ENCODE results near the gene MEAK7.

The MEAK7 gene

DNA sequence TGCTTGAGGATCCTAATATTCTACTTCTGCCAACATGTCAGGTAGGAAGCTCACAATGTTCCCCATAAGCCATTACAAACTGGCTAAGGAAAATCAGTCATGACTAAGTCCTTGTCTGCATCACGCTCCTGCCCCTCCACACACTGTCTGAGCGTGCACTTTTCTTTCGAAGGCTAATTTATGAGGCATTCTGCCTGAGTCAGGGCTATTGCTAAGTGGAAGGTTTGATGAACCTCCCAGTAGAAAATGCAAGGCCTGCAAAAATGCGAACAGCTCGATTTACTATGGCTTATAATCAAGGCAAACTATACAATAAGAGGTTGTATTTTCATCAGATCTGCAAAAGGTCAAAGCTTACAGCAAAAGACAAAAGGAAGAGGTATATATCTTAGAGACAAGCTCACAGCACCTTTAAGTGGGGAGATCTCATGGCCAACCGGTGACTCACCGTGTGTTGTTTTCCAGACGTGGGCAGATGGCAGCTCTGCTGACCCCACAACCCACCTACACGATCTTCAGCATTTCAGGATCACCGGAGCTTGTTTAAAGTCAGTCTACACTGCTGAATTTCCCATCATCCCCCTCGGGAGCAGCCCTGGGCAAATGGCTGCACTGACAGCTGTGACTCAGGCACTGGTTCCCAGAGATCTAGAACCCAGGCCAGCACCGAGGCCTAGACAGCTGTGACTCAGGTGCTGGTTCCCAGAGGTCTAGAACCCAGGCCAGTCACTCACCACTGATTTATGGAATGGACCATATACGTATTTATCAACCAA lies 26.1 kb downstream of the MEAK7 start:
- in situ Hi-C loops (cut with MboI; ENCODE audit: low sequenced_read_pairs): loop anchor here (25.0 kb wide), 3 partner anchors 191 to 516 kb away; partner anchors contain the start of genes NECAB2, OSGIN1 and WFDC1

DNA sequence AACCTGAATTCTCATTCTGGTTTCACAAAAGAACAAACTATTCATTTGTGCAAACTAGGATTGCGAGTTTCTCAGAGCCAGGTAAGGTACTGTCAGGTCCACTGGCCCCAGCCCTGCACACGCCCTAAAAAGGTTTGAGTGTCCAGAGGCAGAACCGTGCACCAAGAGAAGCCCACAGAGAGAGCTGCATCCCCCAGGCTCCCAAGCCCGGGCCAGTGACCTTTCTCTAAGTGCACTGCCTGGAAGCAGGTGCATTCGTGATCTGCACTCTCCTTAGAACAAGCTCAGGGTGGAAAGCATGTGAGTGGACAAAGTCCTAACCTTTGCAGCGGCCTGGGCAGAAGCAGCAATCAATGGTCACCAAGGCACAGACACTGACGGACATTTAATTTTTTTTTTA lies 26.8 kb downstream of the MEAK7 start:
- in situ Hi-C loops (cut with MboI; ENCODE audit: low sequenced_read_pairs): loop anchor here (25.0 kb wide), 3 partner anchors 190 to 515 kb away; partner anchors contain the start of genes NECAB2, OSGIN1 and WFDC1

DNA sequence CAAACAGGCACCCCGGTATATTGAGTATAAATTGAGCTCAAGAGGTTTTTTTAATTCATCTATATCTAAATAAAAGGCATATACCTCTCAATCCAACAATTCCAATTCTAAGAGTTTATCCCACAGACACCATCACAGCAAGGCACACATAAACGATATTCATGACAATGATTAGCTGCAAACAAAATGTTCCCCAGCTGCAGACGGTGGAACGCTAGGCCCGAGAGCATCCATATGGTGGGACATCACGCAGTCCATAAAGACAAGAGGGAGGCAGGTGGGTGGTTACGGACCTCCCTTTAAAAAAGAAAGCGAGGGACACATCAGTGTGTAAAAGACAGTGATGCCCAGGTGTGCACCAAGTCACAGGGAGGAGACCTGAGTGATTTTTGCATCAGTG lies 28.1 kb downstream of the MEAK7 start:
- in situ Hi-C loops (cut with MboI; ENCODE audit: low sequenced_read_pairs): loop anchor here (25.0 kb wide), 3 partner anchors 189 to 514 kb away; partner anchors contain the start of genes NECAB2, OSGIN1 and WFDC1

DNA sequence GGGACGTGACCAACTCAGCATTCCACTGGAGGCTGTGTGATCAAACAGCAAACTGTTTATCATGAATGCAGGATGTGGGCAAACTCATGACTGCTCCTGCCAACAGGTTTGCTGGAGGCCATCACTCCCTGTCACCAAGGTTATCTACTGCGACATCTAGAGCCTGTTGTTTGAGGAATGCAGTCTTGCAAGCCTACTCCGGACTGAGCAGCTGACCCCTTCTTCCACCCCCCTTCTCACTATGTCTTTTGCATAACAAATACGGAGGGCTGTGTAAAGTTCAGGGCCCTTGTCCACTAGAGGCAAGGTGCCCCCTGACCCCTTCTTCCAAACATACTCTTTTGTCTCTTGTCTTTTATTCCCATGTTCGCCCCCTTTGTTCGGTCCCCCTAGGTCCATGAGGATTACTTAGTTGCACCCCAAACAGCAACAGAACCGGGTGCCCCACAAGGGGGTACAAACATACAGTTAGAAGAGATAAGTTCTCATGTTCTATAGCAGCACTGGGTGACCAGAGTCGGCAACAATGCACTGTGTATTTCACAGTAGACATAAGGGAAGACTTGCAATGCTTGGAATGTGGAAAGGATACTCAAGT lies 28.7 kb downstream of the MEAK7 start:
- in situ Hi-C loops (cut with MboI; ENCODE audit: low sequenced_read_pairs): loop anchor here (25.0 kb wide), 3 partner anchors 188 to 513 kb away; partner anchors contain the start of genes NECAB2, OSGIN1 and WFDC1

DNA sequence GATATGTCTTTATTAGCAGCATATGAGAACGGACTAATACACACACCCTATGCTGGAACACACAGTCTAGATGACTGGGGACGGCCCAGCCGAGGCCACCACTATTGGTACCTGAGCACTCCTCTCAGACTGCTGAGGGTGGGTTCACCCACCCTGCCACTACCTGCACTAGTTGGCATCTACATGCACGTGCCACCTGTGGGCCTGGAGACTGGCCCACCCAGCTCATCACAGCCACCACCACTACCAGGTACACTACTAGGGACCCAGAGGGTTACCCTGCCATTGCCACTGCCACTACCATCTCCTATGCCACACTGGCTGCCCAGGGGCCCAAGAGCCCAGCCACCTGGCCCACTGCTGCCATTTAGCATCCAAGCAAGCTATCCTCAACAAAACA lies 32.5 kb downstream of the MEAK7 start:
- in situ Hi-C loops (cut with MboI; ENCODE audit: low sequenced_read_pairs): no loop called here

DNA sequence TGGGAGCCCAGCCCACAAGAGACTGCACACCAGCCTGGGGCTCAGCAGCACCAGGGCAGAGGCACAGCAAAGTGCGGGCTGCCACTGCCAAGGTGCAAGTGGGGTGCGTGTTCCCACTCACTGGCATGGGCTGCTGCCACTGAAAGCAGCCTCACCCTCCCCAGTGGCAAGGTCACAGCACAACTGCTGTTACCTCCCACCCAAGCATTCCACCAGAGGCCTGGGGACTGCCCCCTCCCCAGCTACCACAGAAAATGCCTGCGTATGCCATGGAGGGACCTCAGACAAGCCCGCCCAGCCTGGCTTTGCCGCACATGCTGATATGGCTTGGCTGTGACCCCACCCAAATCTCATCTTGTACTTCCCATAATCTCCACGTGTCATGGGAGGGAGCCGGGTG lies 33.1 kb downstream of the MEAK7 start:
- in situ Hi-C loops (cut with MboI; ENCODE audit: low sequenced_read_pairs): no loop called here

DNA sequence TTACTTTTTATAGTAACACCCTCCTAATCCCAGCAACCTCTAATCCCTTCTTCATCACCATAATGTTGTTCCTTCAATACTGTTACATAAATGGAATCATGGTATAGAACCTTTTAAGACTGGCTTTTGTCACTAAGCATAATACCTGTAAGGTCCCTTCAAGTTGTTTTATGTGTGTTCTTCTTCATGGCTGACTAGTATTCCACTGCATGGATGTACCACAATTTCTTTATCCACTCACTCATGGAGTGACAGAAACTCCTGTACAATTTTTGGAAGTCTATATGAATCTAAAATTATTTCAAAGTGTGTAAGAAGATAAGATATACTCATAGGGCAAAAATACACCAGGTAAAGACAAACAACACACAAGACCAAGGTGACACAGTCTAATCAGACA lies 36.8 kb downstream of the MEAK7 start:
- in situ Hi-C loops (cut with MboI; ENCODE audit: low sequenced_read_pairs): no loop called here

DNA sequence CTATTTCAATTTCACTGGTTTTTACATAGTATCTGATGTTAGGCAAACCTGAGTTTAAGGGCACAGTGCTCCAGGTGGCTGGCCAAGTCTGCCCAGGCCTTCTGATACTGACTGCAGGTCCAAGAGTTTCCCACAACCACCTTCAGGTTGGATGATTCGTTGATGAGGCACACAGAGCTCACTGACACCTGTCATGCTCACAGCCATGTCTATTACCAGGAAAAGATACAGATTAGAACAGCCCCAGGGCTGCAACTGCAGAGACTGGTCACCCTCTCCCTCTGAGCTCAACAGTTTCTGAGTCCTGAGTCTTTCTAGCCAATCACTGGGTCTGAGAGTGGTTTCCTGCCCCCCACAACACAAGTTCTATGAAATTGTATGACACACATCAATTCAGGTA lies 37.2 kb downstream of the MEAK7 start:
- in situ Hi-C loops (cut with MboI; ENCODE audit: low sequenced_read_pairs): no loop called here

DNA sequence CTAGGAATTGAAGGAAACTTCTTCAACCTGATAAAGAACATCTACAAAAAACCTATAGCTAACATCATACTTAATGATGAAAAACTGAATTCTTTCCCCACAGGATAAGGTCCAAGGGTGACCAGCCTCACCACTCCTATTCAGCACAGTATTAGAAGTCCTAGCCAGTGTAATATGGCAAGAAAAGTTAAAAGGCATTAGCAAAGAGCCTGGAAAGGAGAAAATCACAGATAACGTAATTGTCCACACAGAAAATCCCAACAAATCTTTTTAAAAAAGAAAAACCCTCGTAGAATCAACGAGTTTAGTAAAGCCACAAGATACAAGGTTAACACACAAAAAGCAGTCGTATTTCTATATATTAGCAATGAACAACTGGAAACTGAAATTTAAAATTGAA lies 37.8 kb downstream of the MEAK7 start:
- in situ Hi-C loops (cut with MboI; ENCODE audit: low sequenced_read_pairs): no loop called here

DNA sequence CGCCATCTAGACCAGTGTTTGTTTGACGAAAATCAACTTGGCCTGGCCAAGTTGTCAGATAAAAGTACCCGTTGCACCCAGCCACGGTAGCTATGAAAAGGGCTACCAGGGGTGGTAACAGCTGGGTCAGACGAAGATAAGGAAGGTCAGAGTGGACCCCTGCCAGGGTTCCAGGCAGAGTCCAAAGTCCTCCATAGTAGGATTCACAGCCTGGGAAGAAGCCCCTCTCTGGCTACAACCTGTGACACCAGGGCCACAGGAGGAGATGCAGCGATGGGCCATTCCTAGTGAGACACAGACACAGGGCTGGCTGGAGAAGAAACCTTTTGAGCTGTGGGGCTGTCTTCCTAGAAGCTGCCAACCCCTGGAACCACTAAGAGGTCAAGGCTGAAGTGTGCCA lies 39.3 kb downstream of the MEAK7 start:
- in situ Hi-C loops (cut with MboI; ENCODE audit: low sequenced_read_pairs): no loop called here

DNA sequence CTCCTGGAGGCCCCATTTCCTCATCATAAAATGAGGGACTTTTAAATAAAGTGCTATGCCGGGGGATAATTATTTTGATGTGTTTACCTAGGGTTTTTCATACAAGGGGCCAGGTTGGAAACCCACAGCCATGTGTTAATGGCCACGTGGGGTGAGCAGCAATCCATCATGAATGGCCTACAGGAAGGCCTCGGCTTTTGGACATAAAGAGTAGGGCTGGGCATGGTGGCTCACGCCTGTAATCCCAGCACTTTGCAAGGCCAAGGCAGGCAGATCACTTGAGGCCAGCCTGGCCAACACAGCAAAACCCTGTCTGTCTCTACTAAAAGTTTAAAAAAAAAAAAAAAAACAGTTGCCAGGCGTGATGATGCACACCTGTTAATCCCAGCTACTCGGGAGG lies 40.3 kb downstream of the MEAK7 start:
- in situ Hi-C loops (cut with MboI; ENCODE audit: low sequenced_read_pairs): no loop called here

DNA sequence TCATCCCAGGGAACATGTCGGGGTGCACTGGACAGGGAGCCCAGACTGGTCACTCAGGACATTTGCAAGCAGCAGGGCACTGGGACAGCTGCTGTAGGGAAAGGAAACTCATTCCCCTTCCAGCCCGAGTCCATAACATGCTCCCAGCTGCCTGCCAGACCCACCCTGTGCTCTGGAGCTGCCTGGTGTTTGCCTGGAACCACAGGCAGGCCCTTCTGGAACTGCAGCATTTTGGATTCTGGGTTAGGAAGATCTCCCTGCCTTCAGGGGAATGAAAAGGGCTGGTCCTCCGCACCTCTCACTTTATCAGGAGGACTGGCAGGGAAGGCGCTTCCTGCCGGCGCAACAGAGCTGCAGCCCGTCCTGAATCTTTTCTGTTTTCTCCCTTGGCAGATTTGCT lies 41.2 kb downstream of the MEAK7 start:
- in situ Hi-C loops (cut with MboI; ENCODE audit: low sequenced_read_pairs): no loop called here

DNA sequence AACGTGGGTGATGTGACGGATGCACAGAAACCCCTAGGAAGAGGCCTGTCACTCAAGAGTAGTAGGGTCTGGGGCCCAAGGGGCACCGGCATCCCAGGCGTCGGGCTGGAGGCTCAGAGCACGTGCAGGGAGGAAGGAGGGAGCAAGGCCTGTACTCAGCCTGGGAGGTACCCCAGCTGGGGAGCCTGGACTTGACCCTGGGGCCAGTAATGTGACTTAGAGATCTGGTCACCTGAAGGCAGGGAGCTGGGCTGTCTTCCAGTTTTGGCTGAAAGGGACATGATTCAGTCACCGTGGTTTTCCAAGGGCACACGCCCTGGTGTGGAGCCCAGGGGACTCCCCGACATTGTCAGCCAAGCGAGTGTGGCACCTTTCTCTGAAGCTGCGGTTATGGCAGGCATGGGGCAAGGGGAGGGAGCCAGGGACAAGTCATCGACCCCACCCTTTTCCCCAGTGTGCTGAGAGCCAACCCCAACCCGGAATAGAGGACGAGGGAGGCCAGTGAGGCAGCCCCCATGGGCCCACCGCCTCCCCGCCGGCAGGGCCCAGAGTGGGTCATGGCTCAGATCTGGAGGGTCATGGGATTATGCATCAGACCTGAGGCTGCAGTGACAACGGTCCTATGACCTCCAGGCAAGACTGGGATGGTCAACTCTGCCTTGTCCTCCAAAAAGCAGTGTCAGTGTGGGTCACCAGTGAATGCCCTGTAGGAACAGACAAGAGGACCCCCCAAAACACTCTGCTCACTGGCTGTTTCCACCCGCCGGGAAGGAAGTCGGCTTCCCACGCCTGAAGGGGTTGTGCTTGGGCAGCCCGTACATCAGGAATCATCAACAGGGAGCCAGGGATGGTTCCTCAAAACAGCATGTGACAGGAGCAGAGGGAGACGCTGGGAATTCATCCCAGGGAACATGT lies 41.9 kb downstream of the MEAK7 start:
- in situ Hi-C loops (cut with MboI; ENCODE audit: low sequenced_read_pairs): no loop called here

DNA sequence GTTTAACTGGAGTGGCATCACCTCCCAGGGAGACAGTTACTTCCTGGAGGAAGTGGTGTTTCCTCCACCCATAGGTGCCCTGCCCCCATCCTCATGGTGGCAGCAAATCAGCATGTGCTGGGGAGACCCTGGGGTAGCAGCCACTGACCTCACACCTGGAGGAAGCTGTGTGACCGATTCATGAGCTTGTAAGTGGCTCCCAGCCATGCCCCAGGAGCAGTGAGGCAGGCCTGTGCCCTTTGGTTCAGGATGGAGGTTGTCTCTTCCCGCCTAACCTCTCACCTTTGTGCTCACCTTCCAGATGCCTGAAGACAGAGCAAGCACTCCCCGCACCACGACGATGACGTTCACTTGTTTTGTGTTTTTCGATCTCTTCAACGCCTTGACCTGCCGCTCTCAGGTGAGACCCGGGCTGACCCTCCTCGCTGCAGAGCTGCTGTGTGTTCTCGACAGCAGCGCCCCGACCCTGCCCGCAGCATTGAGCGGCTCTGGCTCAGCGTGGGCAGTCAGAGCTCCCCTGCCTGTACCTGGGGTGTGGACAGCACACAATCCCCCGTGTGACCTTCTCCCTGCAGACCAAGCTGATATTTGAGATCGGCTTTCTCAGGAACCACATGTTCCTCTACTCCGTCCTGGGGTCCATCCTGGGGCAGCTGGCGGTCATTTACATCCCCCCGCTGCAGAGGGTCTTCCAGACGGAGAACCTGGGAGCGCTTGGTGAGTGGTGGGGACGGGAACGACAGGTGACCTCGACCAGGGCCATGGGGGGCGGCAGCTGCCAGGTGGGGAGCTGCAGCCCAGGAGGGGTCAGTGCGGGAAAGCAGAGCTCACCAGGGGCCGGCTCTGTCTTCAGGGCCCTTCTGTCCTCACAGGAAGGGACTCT lies 42.8 kb downstream of the MEAK7 start:
- in situ Hi-C loops (cut with MboI; ENCODE audit: low sequenced_read_pairs): no loop called here

DNA sequence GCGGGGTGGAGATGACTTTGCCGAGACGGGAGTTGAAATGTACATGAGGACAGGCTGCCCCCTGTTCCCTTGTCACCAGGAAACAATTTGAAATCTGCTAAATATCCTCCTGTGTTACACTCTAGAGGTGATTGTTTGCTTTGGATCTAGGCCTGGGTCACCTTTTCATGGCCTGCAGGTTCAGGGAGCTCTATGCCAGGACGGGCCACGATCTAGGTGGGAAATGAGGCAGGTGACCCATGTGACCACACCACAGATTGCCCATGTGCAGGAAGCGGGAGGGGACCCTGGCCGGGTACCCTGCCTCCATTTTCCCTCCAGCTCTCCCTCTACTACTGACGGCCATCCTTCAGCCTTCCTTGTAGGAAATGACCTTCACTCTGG lies 43.4 kb downstream of the MEAK7 start:
- in situ Hi-C loops (cut with MboI; ENCODE audit: low sequenced_read_pairs): no loop called here

DNA sequence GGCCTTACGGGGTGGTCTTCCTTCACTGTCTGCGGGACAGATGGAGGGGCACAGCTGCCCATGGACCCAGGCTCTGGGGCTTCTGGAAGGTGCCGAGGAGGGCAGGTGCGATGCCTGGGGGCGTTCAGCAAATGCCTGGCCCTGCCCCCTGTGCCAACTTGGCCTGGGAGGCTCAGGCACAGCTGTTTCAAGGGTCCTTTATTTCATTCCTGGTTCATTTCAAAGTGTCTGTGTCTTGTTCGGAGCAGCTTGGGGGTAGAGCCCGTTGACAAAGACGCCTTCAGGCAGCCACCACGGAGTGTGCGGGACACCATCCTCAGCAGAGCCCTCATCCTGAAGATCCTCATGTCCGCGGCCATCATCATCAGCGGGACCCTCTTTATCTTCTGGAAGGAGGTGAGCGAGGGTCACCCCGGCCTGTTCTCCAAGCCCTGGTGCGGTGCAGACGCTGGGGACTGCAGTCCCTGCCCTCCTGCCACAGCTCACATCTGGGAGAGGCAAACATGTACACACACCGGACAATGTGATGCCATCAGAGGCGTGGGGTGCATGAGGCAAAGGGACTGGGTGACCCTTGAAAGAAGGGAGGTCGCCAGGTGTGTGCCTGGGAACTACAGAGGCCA lies 43.9 kb downstream of the MEAK7 start:
- in situ Hi-C loops (cut with MboI; ENCODE audit: low sequenced_read_pairs): no loop called here

DNA sequence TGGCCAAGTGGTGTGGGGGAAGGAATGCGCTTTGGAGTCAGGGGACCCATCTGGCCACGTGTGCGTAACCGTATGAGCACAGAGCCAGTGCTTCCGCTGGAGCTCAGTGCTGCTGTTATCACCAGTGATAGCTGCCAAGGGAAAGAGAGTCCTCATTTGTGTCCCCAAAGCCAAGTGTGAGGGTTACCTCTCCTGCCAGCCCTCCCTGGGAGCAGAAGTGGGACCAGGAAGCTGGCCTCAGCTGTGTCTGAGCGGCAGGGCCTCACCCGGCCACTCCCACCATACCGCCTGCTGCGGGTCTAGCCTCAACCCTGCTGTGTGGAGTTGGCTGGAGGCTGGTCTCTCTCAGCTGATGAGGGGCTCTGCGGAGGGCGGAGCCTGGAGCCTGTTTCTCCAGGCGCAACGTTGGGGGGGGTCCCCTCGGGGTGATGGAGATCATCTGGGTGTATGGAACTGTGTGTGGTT lies 44.5 kb downstream of the MEAK7 start:
- in situ Hi-C loops (cut with MboI; ENCODE audit: low sequenced_read_pairs): no loop called here

DNA sequence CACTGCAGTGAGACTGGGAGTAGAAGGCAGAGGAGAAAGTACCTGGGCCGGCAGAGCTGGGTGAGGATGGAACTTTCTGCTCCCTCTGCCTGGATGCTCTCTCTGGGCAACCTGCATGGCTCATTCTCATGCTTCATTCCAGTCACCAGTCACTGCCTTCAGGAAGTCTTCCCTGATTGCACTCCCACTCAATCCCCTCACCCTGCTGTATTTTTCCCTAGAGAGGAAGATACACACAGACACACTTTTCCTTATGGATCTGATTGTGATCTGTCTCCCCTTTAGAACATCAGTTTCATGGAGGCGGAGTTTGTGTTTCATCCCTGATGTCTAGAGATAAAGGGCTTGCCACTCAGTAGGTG lies 44.9 kb downstream of the MEAK7 start:
- in situ Hi-C loops (cut with MboI; ENCODE audit: low sequenced_read_pairs): no loop called here

DNA sequence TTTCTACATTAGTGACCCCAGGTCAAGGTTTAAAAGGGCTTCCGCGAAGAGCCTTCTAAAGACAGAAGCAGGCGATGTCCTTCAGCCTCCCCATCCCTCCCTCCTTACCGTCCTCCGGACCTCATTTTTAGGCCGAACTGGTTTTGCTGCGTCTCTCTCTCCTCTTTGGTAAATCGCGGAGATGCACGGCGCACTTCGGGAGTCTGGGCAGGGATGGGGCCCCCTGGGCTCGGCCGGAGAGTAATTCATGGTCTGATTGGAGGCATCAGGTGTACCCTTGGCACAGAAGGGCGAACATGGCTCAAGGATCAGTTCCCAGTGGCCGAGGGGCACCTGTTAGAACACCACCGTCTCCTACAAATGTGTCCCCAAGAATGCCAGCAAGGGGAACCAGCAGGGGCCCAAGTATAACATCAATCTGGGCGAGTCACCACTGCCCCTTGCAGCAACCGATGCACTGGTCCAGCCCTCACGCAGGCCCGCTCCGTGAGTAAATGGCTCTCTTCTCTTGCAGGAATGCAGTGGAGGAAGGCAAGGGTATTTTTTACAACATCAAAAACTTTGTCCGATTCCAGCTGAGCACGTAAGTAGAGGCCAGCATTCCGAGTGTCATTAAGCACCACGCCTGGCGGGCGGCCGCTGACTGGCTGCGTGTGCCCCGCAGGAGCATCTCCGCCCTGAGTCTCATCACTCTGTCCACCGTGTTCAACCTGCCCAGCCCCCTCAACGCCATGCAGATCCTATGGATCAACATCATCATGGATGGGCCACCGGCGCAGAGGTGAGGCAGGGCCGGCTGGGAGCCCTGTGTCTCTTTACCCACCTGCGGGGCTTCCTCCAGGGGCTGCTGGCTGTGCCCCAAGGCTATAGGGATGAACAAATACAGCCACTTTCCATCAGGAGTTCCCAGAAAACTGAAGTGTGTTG lies 45.6 kb downstream of the MEAK7 start:
- in situ Hi-C loops (cut with MboI; ENCODE audit: low sequenced_read_pairs): no loop called here
